NCI-H446 treated with DMSO at 0.1 percent for 48 hours (cell line): ENCODE data around the gene SPESP1.

Experiments used
- DNase-seq: peaks from one replicate; lab custom pipeline; 2025; lab: John Stamatoyannopoulos, UW

Gene SPESP1

GRCh38 chr15:68930268-68931022 is at the start of gene SPESP1:
Gene SPESP1, plus strand, starts transcription at chr15:68930525. Its CDS starts 129 bp downstream, at chr15:68930654.
- no peak for DNase-seq

GRCh38 chr15:68885070-68885469 is 45.3 kb upstream of the SPESP1 start:
- no peak for DNase-seq

- no peak for DNase-seq
Measured at GRCh38 chr15:68887120-68887519, 43.2 kb upstream of the SPESP1 start.

- no peak for DNase-seq
Measured at GRCh38 chr15:68887819-68888218, 42.5 kb upstream of the SPESP1 start.

GRCh38 chr15:68888419-68888818 is 41.9 kb upstream of the SPESP1 start:
- no peak for DNase-seq

GRCh38 chr15:68894208-68894607 is 36.1 kb upstream of the SPESP1 start:
- DNase-seq, result no peak

- DNase-seq, result no peak
Measured at GRCh38 chr15:68896178-68896577, 34.1 kb upstream of the SPESP1 start.

- no peak for DNase-seq
Measured at GRCh38 chr15:68897016-68897415, 33.3 kb upstream of the SPESP1 start.

- DNase-seq, result no peak
Measured at GRCh38 chr15:68900027-68900426, 30.3 kb upstream of the SPESP1 start.

GRCh38 chr15:68907396-68907923 is 22.9 kb upstream of the SPESP1 start:
- DNase-seq, result no peak

- no peak for DNase-seq
Measured at GRCh38 chr15:68909601-68910100, 20.7 kb upstream of the SPESP1 start.

- DNase-seq, result no peak
Measured at GRCh38 chr15:68910341-68910740, 20.0 kb upstream of the SPESP1 start.

- no peak for DNase-seq
Measured at GRCh38 chr15:68910816-68911215, 19.5 kb upstream of the SPESP1 start.

GRCh38 chr15:68921926-68922325 is 8.4 kb upstream of the SPESP1 start:
- DNase-seq, result no peak

- DNase-seq, result peak; percentile 2
Measured at GRCh38 chr15:68924866-68925560, 5.3 kb upstream of the SPESP1 start.

GRCh38 chr15:68933001-68933400 is 2.7 kb downstream of the SPESP1 start:
- DNase-seq, result no peak

GRCh38 chr15:68934341-68934740 is 4.0 kb downstream of the SPESP1 start:
- no peak for DNase-seq

- DNase-seq, result no peak
Measured at GRCh38 chr15:68935400-68935937, 5.1 kb downstream of the SPESP1 start.

- DNase-seq, result no peak
Measured at GRCh38 chr15:68939501-68939900, 9.2 kb downstream of the SPESP1 start.

GRCh38 chr15:68951813-68952212 is 21.5 kb downstream of the SPESP1 start:
- DNase-seq, result no peak

- DNase-seq, result no peak
Measured at GRCh38 chr15:68957696-68958095, 27.4 kb downstream of the SPESP1 start.

GRCh38 chr15:68958597-68958996 is 28.3 kb downstream of the SPESP1 start:
- DNase-seq, result no peak

- DNase-seq, result no peak
Measured at GRCh38 chr15:68962465-68962864, 32.1 kb downstream of the SPESP1 start.
